ENCODE results near the gene NGB.
"Not testable (repeated sequence)": the region's sequence is repeated elsewhere in the genome, so short reads cannot be mapped to it uniquely, and the experiment has no call there.

NGB gene, protein sequence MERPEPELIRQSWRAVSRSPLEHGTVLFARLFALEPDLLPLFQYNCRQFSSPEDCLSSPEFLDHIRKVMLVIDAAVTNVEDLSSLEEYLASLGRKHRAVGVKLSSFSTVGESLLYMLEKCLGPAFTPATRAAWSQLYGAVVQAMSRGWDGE

DNA sequence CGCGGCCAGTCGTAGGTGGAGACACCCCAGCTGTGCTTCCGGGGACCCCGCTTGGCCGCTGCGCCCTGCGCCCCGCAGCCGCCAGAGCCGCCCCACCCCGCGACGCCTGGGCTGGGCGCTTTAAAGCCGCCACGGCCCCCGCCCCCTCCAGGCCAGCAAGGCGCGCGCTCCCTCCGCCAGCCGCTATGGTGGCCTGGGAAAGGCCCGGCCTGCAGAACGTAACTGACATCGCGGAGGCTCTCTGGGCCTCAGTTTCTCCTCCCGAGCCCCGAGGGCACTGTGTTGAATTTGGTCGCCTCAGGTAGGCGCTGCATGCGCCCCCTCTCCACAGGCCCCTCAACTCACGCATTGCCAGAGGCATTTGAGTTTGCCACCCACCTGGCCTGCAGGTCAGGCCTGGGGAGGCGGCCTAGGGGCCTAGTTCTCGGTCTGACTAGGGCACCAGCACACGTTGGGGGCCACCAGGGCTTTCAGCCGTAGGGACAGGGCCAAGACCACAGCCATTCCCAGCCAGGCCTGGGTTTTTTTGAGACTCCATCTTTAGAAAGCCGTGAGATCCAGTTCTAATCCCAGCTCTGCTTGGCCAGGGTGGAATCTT is at the start of gene NGB:
Gene NGB (minus strand): TSS at position 94 of the 598 bp plus-strand sequence. CDS start 269 bp downstream, outside the sequence.
- DNase-seq (ENCODE audit: low spot score), result no peak

DNA sequence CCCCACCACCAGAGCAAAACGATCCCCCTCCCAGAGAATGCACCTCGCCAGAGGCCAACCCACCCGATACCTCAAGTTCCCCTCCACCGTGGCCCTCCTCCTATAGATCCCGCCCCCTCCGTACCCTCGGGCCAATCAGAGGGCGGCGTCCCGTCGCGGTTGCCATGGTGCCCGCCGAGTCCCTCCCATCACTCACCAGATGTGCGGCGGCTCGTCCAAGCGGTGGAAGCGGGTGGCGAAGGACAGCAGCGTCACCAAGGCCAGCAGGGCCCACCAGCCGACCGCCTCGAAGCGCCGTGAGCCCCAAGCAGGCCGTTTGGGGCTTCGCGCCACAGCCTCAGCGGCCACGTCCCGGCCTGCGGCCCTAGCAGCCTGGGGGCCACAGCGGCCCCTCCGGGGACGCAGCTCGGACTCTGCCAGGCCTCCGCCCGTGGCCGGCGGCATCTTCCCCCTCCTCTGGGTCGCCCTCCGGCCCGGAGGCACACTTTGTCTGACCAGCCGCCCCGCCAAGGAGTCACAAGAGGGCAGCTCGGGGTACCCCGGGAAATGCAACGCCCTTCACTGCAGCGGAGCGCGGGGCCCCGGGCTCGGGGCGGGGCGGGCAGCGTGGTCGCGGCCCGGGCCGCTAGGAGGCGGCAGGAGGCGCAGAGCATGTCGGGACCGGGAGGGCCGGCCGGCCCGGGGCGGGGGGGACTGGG is 49.4 kb upstream of the NGB start, which contains the start of gene POMT2:
Gene POMT2 (minus strand): TSS at position 646 of the 698 bp plus-strand sequence. CDS start 202 bp downstream, at position 444.
- DNase-seq (ENCODE audit: low spot score), result peak; percentile 95

DNA sequence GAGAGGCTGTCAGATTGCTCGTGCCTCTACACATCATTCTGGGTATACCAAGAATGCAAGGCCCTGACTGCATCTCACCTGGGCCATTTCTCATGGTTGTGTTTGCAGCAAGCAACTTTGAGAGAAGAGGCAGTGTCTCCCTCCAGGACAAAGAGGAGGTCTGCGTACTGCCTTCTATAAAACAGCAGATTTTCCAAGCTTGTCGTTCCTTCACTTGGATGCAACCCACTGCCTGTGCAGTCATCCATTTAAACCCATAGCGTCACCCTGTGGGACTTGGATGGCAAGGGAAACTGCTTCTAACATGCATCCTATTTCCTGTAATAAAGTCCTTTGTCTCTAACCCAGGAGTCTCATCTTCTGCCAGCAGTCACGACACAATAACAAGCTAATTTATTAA is 48.4 kb upstream of the NGB start:
- DNase-seq (ENCODE audit: low spot score), result no peak

DNA sequence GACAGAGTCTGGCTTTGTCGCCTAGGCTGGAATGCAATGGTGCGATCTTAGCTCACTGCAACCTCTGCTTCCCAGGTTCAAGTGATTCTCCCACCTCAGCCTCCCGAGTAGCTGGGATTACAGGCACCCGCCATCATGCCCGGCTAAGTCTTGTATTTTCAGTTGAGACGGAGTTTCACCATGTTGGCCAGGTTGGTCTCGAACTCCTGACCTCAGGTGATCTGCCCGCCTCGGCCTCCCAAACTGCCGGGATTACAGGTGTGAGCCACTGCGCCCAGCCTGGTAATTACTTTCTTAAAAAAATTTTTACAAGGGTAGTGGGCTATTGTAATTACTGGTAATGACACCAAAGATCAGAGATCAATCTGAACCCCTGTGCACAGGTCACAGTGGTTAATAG is 47.8 kb upstream of the NGB start:
- DNase-seq (ENCODE audit: low spot score), result not testable (repeated sequence)

DNA sequence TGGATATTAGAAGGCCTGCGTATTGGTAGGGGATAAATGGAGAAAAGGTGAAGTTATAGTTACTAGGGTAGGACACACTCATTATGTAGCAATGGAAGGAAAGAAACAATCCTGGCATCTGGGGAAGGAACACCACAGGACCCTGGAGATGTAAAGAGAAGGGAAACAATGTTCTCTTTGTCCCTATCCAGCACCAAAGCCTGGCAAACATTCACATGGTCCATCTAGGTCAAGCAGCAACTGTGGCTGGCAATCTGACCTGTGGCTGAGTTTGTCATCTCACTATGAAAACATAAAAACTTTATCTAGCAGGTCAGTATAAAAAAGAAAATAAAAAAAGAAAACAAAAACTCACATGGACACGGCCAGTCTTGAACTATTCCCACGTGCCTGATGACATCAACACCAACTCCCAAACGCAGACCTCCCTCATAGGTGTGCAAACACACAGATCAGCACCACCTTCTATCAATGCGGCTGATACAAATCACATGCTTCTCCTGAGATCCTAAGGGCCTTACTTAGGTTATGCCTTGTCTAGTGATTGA is 47.1 kb upstream of the NGB start:
- DNase-seq (ENCODE audit: low spot score), result no peak

DNA sequence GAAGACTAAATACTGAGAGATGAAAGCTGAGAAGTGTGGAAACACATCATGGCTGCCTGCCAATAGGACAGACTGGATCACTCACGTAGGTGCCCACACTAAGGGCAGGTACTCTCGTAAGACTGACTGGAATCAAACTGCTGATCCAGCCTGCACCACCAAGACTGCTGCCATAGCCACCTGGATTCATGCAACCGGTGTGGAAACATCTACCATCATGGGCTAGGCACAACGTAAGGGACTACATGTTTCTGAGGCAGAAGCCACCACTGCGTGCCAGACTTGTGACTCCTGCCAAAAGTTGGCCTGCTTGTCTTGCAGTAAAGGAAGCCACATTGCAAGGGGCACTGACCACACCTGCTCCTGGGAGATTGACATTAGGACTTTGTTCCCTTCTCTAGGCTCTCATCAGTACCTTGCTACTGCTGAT is 45.9 kb upstream of the NGB start:
- DNase-seq (ENCODE audit: low spot score), result no peak

DNA sequence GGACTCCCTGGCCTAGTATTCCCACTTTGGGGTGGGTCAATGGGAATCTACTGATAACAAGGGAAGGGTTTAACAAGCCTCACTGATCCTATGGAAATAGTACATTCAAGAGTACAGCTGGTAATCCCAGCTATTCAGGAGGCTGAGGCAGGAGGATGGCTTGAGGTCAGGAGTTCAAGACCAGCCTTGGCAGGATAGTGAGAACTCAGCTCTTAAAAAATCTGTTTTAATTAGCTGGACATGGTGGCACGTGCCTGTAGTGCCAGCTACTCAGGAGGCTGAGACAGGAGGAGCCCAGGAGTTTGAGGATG is 45.1 kb upstream of the NGB start:
- DNase-seq (ENCODE audit: low spot score), result no peak

DNA sequence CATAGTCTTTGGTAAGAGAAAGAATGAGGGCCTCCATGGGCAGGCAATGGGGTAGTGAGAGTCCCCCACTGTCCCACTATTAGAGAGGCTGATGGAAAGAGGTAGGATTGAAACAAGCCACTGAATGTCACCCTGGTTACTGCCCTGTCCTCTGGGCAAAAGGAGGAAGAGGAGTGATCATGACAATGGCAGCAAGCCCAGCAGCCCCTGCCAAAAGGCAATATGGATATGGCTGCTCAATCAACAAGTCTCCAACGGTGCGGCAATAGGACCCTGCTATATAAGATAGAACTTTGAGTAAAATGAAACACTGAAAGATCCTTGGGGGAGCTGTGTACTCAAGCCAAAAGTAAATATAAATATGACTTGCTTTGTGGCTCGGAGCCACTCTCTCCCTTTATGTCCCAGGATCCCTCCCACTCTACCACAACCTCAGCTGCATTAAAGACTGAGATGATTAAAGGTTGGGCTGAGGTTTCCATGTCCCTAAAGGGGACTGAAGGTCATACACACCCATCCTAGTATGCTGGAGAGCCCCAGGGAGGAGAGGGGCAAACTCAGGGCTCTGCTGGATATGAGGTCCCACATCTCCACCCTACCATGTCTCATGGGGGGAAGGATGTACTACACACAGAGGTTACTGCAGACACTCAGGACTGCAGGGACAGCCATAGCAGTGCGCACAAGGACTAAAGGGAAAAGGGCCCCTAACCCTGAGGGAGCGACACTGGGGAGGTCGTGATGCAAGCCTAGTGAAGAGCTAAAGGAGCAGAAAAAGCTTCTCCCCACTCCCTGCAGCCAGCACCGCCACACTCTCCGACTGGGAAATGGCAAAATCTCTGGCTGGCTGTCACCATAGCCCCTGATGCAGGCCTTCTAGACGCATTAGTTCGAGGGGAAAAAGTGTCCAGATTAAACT is 43.8 kb upstream of the NGB start:
- no peak for DNase-seq (ENCODE audit: low spot score)

DNA sequence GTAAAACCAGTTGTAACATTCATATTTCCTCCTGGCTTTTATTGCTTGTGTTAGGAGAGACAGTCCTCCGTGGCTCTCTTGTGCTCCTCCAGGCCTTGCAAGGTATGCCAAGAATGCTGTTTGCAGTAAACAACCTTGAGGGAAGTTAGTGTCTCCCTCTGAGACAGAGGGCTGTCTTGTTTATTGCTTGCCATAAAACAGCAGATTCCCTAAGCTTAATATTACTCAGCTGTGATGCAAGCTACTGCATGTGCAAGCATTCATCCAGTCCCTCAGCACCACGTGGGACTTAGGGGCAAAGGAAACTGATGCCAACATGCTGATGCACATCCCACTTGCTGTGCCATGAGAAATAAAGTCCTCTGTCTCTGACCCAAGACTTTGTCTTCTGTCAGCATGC is 43.0 kb upstream of the NGB start:
- DNase-seq (ENCODE audit: low spot score), result no peak

DNA sequence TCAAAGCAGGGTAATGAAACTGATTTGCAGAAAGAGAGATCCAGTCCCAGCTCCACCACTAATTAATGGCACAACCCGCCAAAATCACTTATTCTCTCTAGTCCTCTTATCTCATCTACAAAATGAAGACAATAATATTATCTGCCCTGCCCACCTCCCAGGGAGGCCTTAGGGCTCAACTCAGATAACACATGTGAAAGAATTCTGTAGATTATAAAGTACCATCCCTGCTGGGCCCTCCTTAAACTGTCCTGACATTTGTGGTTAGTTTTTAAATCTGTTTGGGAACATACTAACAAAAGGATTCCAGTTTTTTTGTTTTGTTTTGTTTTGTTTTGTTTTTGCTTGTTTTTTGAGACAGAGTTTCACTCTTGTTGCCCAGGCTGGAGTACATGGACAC is 42.4 kb upstream of the NGB start:
- no peak for DNase-seq (ENCODE audit: low spot score)

DNA sequence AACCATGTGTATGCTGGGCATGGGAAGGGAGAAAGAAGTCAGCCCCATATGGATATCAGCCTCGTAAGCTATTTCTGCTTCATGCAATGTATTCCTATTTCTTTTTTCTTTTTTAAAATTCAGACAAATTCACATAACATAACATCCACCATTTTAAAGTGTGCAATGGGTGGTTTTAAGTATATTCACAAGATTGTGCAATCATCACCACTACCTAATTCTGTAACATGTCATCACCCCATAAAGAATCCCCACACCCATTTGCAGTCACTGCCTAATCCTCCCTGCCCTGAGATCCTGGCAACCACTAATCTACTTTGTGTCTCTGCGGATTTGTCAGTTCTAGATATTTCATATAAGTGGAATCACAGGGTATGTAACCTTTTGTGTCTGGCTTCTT is 40.2 kb upstream of the NGB start:
- no peak for DNase-seq (ENCODE audit: low spot score)

DNA sequence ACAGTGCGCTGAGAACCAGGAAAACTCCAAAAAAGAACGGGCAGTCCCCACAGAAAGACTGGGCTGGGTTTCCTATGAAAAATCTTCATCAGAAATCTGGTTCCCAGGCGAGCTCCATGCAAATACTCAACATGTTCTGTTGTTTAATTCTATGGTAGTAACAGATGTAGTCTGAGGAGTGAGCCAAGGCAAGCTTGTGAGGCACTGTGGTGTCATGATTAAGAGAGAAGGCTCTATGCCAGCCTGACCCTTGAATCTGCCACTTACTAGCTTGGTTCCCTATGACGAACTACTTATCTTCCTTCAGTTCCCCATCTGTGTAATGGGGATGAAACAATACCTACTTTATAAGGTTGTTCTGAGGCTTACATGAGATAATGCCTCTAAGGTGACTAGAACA is 39.0 kb upstream of the NGB start:
- DNase-seq (ENCODE audit: low spot score), result no peak

DNA sequence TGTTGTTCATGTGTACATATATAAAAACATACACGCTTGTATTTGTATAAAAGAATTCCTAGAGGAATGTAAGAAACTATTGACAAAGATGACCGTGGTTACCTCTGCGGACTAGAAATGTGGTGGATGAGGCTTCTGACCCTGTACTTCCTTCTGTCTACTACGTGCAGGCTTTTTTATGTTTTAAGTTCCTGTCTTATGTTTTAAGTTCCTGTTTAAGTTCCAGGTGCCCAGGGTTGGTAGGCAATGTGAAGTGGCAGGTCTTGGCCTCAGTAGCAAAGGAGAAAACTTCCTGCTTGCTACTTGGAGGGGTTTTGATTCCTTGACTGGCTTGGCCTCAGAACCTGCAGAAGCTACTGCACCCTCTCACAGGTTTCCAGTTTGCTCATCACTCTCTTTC is 38.1 kb upstream of the NGB start:
- no peak for DNase-seq (ENCODE audit: low spot score)

DNA sequence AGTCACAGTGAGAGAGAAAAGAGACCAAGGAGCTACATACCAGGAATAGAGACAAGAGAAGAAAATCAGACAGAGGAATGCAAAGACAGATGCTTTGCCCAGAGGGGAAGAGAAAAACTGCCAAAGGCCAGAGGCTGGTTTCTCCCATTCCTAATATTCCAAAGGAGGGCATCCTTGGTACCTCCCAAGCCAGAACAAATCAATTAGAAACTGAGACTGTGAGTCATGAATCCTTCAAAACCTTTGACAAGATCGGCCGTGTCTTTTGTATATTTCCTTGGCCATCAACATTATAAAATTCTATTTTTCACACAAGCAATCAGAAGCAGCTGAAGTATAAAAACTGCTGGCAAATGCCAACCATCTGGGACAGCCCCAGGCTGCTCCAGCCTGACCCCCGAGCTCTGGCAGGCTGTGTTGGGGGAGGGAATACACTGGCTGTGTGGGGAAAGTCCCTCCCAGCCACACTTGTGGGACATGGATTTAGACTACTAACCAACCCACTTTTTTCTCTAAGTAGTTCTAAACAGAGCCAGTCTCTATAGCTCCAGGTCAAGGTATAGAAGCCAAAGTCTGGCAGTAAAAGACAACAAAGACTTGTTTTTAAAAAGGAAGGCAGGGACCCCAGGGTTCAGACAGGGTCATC is 36.0 kb upstream of the NGB start:
- no peak for DNase-seq (ENCODE audit: low spot score)

DNA sequence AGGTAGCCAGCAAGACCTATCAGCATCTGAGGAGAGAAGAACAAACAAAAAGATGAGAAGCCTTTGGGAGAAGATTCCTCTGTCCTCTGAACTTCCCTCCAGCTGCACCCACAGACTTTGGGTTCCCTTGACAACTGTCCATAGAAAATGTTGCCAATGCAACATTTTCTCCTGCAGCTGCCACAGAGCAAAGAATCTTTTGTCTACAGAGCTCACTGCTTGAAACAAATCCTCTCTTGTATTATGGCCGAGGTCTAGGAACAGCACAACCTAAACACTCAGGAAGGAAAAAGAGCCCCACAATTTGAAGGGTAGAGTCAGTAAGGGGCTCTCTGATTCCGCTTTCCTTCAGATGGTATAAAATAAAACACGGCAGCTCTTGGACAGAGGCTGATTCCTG is 35.4 kb upstream of the NGB start:
- no peak for DNase-seq (ENCODE audit: low spot score)

DNA sequence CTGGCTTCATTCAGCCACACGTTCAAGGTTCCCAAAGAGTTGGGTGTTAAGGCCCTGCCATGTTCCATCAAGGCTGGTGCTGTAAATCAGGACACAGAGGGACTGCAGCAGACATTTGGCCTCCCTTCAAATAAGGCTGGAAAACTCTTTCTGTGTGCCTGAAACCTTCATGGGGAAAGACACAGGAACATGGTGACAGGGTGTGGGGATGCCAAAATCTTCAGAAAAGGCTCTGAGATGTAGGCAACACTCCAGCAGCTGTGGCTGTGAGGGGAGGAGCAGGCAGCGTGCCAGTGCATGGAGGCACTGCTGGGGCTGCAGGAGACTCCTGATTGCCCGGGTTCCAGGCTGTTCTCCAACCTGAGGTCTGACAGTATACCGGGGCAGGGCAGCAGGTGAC is 34.7 kb upstream of the NGB start:
- no peak for DNase-seq (ENCODE audit: low spot score)

DNA sequence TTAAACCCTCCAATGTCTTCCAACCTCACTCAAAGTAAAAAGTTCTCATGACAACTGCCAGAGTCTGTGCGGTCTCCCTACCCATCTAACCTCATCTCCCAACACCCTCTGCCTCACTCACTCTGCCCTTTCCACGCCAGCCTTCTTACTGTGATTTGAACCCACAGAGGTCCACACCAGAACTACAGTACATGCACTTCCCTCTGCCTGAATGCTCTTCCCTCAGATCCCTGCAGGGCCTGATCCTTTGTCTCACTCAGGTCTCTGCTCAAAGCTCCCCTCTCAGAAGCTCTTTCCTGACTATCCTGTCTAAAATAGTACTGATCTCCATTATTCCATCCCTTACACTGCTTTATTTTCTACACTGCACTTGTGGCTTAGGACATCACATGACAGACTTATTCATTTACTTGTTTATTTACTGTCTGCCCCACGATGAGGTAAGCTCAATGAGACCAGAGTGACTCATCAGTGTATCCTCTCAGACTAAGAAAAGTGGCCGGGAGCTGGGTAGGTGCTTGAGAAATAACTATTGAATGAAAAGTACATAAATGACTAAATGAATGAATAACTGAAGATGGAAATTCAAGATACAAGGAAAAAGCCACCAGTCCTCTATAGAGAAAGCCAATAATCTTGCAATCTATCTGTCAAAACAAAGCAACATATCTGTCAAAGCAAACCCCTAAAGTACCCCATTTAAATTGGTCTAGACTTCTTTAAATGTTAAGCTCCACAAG is 32.6 kb upstream of the NGB start:
- DNase-seq (ENCODE audit: low spot score), result no peak

DNA sequence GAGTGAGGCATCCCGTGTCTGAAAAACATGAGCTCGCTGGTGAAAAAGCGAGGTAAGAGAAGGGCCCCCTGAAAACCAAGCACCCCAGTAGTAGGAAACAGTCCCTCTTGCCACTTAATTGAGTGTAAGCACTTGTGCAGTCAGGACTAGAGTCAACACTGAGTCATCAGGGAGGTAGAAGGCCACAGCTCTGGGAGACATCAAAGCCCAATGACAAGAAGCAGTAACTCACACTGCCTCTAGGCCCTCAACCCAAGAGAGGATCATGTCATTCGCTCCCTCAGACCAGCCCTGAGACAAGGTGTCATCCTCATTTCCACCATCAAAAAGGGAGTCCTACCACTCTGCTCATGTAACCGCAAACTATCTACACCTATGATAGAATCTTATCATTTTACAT is 31.9 kb upstream of the NGB start:
- DNase-seq (ENCODE audit: low spot score), result no peak

DNA sequence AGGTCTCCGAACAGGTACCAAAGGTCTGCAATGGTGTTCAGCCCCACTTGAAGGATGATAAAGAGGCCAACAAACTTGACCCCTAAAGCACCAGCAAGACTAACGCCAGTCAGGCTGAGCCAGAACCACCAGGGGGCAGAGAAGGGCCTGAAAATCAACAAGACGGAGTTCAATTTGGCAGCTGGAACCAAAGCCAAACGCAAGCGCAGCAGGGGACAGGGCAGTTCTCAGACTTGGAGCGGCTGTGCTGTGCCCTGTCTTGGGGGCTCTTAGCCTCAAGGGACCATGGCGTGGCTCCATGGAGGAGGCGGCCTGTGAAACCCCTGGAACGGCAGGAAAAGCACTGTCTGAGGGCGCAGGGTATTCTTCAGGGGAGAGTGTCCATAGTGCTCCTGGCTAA is 30.1 kb upstream of the NGB start:
- DNase-seq (ENCODE audit: low spot score), result no peak

DNA sequence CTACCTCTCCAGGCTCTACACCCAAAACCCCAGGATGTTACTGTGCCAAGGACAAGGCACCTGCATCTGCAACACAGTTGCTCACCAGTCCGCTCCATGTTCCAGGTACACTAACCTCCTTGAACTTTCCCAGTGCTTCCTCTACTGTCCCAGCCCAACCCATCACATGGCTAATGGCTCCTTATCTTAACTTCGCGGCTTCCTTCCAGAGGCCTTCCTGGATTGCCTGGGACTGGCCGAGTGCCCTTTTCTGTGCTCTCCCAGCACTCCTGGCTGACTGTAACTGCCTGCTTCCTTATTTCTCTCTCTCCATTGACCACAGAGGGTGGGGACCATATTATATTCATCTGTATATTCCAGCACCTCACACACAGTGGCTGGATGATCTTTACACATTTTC is 28.8 kb upstream of the NGB start:
- DNase-seq (ENCODE audit: low spot score), result no peak

DNA sequence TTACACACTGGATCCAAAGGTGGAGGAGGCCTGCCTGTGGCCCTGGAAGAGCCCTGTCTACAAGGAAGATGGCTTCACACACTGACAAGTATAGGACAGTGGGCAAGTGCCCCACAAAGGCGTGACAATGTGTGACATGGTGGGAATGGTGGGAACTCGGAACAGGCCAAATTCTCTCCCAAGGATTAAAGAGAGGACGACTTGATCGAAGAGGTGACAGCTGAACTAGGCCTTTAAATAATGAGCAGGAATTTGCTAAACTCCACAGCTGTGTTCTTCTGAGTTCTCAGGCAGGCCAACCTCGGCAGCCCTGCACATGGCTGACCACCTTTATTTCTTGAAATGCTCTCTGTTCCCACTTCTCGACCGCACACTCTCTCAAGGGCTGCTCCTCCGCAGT is 25.9 kb upstream of the NGB start:
- DNase-seq (ENCODE audit: low spot score), result no peak

Measured in left forelimb (tissue), 1 donor.